HG02870 (cell line): ENCODE results near the gene SPATA3.
"Not testable (repeated sequence)": the region's sequence is repeated elsewhere in the genome, so short reads cannot be mapped to it uniquely, and the experiment has no call there.

Source experiments
- ATAC-seq: cut with Tn5 transposase; IDR thresholded peaks from one replicate; pipeline ENCODE4 v1.9.1; 2021; ENCODE audit warnings: mild to moderate bottlenecking, moderate library complexity; ENCODE audit not compliant: unreplicated experiment

SPATA3 gene

GRCh38 chr2:231018184-231018583, 22.3 kb downstream of the SPATA3 start:
- ATAC-seq = no peak

- not testable (repeated sequence) for ATAC-seq
Measured at GRCh38 chr2:231025059-231025458, 29.1 kb downstream of the SPATA3 start.

GRCh38 chr2:231028889-231029288, 33.0 kb downstream of the SPATA3 start:
- ATAC-seq = no peak

- ATAC-seq = no peak
Measured at GRCh38 chr2:231029563-231029962, 33.6 kb downstream of the SPATA3 start.

DNA sequence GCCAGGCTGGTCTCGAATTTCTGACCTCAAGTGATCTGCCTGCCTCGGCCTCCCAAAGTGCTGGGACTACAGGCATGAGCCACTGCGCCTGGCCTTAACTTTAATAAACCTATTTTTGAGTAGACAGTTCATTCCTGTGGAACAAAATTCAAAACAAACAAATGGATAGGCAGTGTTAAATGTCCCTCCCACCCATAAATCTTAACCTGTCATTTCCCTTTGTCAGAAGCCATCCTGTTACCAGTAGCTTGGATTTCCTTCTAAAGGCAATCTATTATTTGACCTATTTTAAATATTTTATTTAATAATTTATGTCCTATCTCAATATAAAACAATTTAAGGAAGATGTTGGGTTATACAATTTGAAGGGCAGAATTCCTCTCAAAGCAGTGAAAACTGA, 34.8 kb downstream of the SPATA3 start:
- no peak for ATAC-seq

DNA sequence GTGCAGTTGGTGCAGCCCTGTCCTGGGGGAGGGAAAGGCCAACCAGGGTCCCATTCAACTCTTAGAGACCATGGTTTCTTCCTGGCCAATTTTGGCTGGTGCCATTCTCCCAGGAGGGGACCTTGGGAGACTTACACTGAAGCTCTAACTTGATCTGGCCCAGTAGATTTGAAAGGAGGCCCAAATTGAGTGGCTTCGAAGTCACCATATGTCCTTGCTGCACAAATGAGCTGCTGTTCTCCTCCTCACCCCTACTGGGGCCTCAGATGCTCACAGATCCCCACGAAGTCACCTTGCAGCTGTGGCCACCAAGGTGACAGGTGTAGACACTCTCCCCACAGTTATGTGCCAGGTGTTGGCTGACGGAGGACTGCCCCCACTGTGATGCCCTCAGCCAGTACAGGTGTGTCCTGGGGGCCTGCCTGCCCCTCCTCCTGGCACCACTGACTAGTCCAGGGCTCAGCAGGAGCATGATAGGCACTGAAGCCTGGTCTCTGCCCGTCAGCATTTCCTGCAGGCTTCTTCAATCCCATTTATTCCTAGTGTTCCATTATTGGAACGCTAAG, 36.7 kb downstream of the SPATA3 start:
- no peak for ATAC-seq

DNA sequence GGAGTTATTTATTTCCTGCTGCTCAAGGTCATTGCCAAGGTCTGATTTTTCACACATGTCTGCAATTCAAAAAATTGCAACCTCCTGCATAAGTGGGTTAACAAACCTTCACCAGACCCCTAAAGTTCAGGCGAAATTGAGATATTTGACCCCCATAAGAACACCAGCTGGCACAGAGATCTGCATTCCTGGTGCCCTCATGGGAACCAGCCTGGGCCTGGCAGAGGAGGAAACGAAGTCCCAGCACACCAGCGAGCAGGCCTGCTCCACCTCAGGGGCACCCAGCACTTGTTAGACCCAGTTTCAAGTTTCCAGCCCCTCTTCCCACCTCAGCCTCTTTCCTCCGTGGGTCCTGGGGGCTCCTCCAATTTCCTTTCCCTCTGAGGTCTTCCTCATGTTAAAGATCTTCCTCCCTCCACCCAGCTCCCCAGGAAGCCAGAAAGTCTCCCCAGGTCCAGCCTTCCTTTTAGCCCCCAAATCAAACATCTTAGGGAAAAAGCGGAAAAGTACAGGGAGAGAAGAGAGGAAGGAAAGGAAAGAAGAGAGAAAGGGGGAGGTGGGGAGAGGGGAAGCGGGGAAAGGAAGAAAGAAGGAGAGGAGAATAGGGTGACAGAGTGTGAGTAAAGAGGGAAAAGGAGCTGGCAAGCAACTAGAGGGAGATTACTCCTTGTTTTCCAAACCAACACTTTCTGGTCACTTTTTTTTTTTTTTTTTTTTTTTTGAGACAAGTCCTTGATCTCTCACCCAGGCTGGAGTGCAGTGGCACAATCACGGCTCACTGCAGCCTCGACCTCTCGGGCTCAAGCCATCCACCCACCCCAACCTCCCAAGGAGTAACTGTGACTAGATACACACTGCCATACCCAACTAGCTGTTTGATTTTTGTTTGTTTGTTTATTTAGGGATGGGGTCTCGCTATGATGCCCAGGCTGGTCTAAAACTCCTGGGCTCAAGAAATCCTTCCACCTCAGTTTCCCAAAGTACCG, 37.5 kb downstream of the SPATA3 start:
- no peak for ATAC-seq

GRCh38 chr2:231034291-231034882, 38.5 kb downstream of the SPATA3 start:
- ATAC-seq = no peak

DNA sequence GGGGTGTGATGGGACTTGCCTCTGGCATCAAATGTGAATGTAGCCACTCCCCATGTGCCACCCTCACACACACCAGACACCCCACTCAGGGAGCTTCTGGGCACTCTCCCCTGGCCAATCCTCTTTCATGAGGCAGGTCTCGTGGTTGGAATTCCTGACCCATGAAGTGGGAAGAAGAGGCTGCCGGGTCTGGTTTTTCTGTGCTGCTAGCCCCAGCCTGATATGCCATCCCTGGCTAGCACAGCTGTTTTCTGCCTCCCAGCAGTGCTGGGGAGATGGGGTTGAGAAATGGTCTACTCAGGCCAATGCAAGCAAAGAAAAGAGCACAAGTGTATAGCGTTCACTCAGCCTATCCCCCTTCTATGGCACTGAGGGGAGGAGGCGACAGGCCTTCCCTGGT, 40.2 kb downstream of the SPATA3 start:
- ATAC-seq = no peak

- no peak for ATAC-seq
Measured at GRCh38 chr2:231036578-231037106, 40.7 kb downstream of the SPATA3 start.

DNA sequence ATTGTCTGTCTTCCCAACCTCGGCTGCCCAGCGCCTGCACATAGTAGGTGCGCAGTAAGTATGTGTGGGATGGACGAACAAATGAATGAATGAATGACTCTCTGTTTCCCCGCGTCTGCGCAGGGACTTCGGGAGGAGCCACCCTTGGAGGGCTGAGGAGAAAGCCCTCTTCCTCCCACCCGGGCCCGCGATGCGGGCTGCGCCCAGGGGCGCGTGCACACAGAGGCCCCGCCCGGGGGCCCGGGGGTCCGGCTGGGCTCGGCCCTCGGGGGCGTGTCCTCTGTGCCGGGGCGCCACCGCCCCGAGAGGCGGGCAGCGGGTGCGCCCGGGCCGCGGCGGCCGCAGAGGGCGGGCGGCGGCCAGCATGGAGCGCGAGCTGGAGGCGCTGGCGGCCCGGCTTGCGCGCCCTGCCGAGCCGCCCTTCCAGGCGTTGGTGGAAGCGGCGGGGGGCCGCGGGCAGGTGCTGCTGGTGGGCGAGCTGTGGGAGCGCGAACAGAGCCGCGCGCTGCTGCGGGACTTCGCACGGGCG, 41.3 kb downstream of the SPATA3 start, which contains the start of gene C2orf72:
Gene C2orf72 (plus strand): TSS at position 322 of the 529 bp plus-strand sequence. CDS start 43 bp downstream, at position 365.
- no peak for ATAC-seq

GRCh38 chr2:231037731-231038482, 42.0 kb downstream of the SPATA3 start:
- ATAC-seq = no peak

DNA sequence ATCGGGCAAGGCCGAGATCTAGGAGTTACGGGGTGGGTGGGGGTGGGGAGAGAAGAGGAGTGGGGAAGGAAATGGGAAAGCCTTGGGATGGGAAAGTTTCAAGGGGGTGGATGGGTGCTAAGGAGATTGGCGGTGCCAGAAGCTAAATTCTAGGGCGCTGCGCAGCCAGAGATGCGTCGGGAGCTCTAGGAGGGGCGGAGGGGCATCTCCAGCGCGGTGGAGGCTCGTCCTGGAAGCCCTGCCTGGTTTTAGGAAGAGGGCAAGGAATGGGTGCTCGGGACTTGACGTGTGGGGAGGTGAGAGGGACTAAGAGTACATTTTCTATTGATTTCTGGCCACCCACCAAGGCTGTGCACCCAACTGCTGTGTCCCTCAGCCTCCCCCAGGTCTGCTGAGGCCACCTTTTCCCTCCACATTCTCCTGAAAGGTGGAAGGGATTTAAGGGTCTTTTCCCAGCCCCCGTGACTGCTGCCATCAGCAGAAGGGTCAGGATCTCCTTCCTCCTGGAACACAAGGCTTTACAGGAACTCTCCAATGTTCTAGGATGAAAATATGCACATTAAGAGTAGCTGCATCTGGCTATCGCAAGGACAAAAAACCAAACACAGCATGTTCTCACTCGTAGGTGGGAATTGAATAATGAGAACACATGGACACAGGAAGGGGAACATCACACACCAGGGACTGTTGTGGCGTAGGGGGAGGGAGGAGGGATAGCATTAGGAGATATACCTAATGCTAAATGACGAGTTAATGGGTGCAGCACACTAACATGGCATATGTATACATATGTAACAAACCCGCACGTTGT, 42.8 kb downstream of the SPATA3 start:
- no peak for ATAC-seq

DNA sequence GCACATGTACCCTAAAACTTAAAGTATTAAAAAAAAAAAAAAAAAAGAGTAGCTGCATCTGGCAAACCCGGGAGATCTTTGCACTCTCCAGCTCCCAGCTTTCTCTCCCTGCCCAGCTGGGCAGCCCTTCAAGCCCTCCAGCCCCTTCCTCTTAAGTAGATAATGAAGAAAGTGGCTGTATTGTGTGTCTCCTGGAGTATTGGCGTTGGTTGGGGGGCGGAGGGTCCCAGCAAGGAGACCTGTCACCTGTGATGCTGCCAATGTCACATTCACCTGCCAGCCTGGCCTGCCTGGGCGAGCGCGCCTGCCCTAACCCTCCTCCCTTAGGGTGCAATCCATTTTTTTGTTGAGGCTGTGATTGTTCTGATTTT, 43.4 kb downstream of the SPATA3 start:
- ATAC-seq = no peak

- no peak for ATAC-seq
Measured at GRCh38 chr2:231039821-231040364, 44.0 kb downstream of the SPATA3 start.

DNA sequence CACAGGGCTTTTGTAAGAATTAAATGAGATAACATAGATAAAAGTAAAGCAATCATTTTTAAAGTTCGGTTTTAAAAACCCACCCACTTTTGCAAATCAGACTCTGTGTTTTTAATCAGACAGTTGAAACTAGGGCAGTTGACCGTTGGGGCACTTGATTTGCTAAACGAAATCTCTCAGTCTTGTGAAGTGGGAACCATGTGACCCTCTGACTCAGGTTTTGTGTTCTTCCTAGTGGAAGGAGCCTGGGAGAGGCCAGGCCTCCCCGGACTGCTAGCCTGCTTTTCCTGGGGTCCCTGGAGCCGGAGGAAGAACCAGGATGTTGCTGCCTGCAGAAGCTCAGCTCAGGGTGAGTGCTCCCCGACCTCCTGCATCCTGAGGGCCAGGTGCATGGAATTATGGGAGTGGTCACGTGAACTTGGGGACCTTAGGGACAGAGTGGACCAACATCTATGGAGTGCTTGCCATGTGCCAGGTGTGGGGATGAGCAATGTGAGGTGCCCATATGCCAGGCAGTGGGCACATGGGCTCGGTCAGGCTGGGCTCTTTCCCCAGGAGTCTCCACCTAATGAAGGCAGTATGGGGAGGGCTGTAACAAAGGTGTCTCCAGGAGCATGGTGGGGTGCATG, 45.3 kb downstream of the SPATA3 start:
- ATAC-seq = no peak

DNA sequence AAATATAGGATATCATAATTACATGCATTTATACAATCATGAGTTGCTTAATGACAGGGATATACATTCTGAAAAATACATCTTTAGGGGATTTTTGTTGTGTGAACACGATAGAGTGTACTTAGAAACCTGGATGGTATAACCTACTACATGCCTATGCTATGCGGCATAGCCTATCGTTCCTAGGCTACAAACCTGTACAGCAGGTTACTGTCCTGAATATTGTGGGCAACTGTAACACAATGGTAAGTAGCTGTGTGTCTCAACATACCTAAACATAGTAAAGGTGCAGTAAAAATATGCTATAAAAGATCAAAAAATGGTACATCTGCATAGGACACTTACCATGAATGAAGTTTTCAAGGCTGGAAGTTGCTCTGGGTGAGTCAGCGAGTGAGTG, 47.9 kb downstream of the SPATA3 start:
- ATAC-seq = no peak

DNA sequence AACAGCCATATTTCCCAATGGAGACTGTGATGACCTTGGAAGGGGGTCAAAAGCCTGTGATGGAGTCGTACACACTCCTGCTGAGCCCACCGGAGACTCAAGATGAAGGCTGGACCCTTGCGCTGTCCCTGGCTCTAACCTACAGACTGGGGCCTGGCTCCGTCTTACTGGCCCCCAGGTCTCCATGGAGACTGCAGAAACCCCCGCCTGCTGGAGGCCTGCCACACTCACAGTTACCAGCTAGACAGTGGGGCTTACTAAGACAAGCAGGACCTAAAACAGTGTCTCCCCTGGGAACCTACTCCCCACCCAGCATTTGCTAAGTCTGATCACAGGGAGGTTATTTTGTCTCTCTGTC, 51.0 kb downstream of the SPATA3 start:
- ATAC-seq = no peak

DNA sequence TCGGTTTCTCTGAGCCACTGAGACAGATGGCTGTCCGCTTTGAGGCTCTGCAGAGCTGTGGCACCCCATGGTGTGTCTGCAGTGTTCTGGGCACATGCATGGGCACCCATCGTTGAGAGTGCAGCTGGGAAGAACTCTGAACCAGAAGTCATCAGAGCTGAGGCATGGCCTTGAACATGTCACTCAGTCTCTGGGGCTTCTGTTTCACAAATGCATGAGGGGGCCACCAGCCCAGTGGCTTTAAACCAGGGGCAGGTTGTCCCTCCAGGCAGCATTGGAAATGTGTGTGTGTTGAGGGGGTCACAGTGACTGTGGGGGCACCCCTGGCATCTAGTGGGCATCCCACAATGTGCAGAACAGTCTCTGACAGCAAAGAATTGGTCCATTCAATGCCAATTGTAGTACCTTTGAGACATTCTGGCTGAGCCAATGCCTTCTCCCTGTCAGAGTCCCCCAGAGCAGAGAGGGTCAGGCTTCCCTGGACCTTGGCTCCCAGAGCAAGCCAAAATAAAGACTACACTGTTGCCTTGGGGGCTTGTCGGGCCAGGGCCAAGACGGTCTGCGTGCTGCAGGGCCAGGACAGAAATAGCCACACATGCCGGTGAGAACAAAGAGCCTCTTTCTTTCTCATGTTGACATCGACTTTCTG, 51.5 kb downstream of the SPATA3 start:
- ATAC-seq = no peak
